GM21390 (cell line): ENCODE results near the gene STRIP2.
"Not testable (repeated sequence)": the region's sequence is repeated elsewhere in the genome, so short reads cannot be mapped to it uniquely, and the experiment has no call there.

Source experiments
- ATAC-seq: cut with Tn5 transposase; IDR thresholded peaks from one replicate; pipeline ENCODE4 v1.9.1; 2021; ENCODE audit not compliant: unreplicated experiment

The STRIP2 gene

DNA sequence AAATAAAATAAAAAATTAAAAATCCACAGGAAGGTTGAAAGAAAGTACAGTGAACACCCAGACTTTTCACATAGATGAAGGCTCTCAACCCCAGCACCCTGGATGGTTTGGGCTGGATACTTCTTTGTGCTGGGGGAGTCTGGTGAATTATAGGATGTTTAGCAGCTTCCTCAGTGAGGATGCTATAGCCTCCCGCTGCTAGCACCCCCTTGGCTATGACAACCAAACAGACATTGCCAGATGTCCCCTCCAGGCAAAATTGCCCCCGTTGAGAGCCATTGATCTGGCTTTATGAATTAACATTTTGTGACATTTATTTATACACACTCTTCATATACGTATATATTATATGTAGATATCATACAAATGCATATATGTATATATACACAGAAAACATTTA is 89.7 kb downstream of the STRIP2 start:
- ATAC-seq = no peak

DNA sequence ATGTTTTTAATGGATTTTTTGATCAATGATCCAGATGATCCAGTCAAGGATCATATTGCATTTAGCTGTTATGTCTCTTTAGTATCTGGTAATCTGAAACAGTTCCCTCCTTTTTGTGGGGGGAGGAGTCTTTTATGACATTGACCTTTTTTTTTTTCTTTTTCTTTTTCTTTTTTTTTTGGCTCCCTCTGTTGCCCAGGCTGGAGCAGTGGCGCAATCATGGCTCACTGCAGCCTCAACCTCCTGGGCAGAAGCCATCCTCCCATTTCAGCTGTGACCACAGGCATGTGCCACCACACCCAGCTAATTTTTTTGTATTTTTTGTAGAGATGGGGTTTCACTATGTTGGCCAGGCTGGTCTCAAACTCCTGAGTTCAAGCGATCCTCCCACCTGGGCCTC is 90.2 kb downstream of the STRIP2 start:
- not testable (repeated sequence) for ATAC-seq

DNA sequence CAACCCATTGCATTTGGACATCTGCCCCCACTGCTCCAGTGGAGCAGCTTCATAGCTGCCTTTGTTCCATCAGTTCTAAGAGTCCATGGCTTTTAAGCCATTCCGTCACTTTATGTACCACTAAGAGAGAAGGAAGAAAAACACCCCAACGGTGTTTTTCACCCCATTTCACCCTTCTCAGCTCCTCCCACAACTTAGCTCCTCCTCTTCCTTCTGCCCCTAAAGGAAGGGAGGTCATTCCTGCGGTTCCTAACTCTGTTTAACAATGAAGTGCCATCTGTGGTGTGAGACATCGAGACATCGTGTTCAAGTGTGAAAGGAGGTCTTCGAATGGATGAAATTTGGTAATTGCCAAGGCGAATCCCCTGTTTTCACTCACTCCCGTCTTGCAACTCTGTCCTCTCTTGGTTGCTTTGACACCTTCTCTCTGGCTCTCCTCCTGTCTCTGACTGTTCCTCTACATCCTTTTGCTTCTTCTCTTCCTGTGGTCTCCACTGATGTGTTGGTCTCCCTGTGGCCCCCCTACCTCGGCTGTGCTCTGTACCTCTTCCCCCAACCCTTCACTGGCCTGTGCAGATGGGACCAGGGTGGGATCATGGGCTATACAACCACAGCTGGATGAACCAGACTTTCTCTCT is 91.1 kb downstream of the STRIP2 start:
- no peak for ATAC-seq

DNA sequence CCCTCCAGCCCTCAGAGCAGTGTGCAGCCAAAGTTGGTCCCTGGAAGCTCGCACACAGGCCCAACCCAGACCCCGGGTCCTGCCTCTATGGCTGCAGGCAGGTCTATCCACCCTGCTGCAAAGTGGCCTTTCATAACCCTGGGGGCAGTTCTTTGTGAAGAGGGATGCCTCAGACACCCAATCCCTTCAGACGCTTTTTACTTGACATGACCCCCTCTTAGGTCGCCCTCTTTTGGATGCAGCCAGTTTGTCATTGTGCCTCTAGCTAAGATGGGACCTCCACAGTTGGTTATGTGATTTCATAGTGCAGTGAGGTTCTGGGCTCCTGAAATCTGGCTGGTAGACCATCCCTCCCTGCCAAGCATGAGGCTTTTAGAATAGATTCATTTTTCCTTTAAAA is 95.4 kb downstream of the STRIP2 start:
- ATAC-seq = no peak

DNA sequence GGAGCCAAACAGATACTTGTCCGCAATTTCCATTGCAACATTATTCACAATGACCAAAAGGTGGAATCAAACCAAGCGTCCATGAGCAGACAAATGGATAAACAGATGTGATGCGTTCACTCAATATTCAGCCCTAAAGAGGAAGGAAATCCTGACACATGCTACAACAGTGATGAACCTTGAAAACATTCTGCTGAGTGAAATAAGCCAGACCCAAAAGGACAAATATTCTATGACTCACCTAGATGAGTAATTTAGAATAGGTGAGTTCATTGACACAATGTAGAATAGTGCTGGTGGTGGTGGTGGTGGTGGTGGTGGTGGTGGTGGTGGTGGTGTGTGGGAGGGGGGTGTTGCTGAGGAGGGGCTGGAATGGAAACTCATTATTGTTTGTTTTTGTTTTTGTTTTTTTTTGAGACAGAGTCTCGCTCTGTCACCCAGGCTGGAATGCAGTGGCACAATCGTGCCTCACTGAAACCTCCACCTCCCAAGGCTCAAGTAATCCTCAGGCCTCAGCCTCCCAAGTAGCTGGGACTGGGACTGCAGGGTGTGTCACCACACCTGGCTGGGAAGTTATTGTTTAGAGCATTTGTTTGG is 96.7 kb downstream of the STRIP2 start:
- ATAC-seq = no peak

DNA sequence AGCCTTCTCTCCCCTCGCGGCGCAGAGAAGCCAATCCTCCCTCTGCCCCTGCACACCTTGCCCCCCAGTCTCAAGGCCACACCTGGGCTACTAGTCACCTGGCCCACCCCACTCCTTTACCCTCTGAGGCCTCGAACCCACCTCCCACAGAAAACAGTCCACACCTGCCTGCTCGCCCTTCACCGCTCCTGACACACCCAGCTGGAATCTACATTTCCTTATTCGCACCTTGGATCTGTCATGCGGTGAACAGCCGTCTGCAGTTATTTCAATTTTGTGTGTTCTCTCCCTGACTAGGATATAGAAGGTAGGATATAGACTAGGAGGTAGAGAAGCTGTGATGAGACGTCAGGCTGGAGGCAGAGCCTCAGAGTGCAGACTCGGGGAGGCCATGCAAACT is 97.5 kb downstream of the STRIP2 start:
- no peak for ATAC-seq

DNA sequence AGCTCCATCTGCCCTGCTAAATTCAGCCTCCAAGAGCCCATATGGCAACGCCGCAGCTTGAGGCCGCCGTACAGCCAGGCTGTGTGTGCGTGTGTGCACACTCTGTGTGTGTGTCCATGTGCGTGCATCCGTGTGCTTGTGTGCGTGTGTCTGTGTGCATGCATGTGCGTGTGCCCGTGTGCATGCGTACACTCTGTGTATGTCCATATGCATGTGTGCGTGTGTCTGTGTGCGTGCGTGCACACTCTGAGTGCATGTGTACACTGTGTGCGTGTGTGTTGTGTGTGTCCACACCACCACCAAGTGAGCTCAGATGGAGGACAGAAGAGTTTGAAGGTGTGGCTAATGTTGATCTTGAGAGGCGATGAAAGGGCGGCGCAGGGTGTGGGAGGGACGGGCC is 98.1 kb downstream of the STRIP2 start:
- no peak for ATAC-seq

DNA sequence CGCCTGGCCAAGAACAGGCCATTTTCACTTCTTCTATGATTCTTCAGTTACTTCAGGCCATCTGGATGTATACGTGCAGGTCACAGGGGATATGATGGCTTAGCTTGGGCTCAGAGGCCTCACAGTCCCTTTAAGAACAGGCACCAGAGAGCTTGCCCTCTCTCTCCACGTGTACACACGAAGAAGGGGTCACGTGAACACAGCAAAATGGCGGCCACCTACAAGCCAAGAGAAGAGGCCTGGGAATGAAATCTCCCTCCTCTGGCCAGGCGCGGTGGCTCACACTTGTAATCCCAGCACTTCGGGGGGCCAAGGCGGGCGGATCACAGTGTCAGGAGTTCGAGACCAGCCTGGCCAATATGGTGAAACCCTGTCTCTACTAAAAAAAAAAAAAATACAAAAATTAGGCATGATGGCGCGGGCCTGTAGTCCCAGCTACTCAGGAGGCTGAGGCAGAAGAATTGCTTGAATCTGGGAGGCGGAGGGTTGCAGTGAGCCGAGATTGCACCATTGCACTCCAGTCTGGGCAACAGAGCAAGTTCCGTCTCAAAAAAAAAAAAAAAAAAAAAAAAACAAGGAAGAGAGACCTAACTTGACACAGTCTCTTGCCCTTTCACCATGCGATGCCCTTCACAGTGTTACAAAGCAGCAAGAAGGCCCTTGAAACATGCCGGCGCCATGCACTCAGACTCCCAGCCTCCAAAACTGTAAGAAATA is 100.5 kb downstream of the STRIP2 start:
- not testable (repeated sequence) for ATAC-seq

DNA sequence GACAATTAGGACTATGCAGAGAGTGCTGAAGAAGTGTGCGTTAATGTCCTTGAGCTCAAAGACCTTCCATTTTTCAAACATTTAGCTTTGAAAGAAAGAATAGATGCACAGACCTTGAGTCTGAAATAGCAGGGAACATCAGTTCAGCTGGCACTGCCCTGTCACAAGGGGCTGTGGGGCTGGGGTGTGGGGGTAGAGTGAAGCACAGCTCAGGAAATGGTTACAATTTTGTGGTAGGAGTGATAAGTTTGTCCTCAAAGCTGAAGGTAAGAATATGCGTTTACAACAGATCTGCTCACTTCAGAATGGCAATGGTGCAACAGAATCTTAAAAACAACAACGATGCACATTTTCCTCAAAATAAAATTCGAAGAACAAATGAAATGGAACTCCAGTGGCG is 101.7 kb downstream of the STRIP2 start:
- no peak for ATAC-seq

DNA sequence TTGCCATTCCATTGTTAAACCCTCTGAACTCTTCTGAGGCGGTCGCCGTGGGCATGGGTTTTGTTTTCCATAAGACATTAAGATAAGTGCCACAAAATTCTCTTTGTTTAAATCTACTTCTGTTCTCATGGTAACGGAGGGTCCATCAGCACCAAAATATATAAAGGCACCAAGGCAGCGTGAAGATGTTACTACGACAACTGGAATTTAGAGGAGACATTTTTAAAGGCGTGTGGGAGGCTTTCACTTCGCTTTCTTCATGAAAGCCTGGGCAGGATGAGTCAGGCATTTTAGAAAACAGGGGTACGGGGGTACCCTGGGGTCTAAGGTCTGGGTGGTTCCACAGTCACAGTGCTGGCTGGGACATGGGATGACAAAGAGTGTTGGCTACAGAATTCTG is 102.1 kb downstream of the STRIP2 start:
- ATAC-seq = no peak
